Sigmoid colon (tissue), 7 donors: ENCODE data around the gene ATG7. TPM values are rescaled to one million over a fixed set of nuclear protein-coding genes. Genes with fewer than 3 reads are reported as not detected.

Experiments used
- DNase-seq: peaks from one replicate; pipeline ENCODE4 v3.0.0-alpha.2; 2019
- H3K27ac ChIP-seq, 4 donors: fragments of 200-600 bp; sonication (generic); one replicate each; pipeline ENCODE4 v1.5.1; 2016 to 2019; ENCODE audit warnings: mild to moderate bottlenecking in 1 of 4
- H3K27me3 ChIP-seq, 3 donors: fragments of 200-600 bp; sonication (generic); one replicate each; pipeline ENCODE4 v1.5.1; 2019; ENCODE audit warnings: mild to moderate bottlenecking in 1 of 3
- H3K36me3 ChIP-seq, 4 donors: fragments of 200-600 bp; sonication (generic); one replicate each; pipeline ENCODE4 v1.5.1; 2016 to 2019
- H3K4me1 ChIP-seq, 4 donors: fragments of 200-600 bp; sonication (generic); one replicate each; pipeline ENCODE4 v1.5.1; 2017 to 2019
- H3K4me3 ChIP-seq, 4 donors: fragments of 200-600 bp; sonication (generic); one replicate each; pipeline ENCODE4 v1.5.1; 2017 to 2019; ENCODE audit warnings: mild to moderate bottlenecking in 2 of 4, moderate library complexity in 1 of 4
- H3K9me3 ChIP-seq, 4 donors: fragments of 200-600 bp in 3 of 4; sonication (generic) in 3 of 4; one replicate each; pipeline versions ENCODE4 v1.5.1 to v1.6.1; 2013 to 2019
- EP300 ChIP-seq, 4 donors: sonication (generic); formaldehyde crosslinking; IDR thresholded peaks; one replicate each; pipeline ENCODE4 v1.6.1; 2017; ENCODE audit warnings: antibody characterized with exemption in 4 of 4
- POLR2A ChIP-seq, 2 donors: fragments of 450-650 bp; IDR thresholded peaks; one replicate each; pipeline ENCODE4 v1.6.1; 2016; ENCODE audit warnings: antibody characterized with exemption in 2 of 2, mild to moderate bottlenecking in 2 of 2, moderate library complexity in 2 of 2
- POLR2AphosphoS5 ChIP-seq, 4 donors: sonication (generic); formaldehyde crosslinking; IDR thresholded peaks; one replicate each; pipeline ENCODE4 v1.6.1; 2017; ENCODE audit warnings: antibody characterized with exemption in 4 of 4
- WGBS, 2 donors: extraction: QIAGEN DNeasy Blood & Tissue Kit; methylation state at CpG; one replicate each; pipeline ENCODE4 v1.1.7; 2013; 5-methylcytosine and 5-hydroxymethylcytosine counted together
- intact Hi-C: fragments of 100-400 bp; cut with DNase I; formaldehyde crosslinking; loops from one replicate; pipeline ENCODE4 v1.15.1; 2023
- polyA plus RNA-seq, 3 donors: library from polyadenylated mRNA; stranded (reverse); fragments of 200-250 nt; gene quantifications; one replicate each; pipeline ENCODE4 v1.2.3, GENCODE V29; 2013
- total RNA-seq, 4 donors: library from RNA; depleted of rRNA; stranded (reverse); fragments of >200 nt; gene quantifications; one replicate each; pipeline ENCODE4 v1.1.0, GENCODE V29; 2016
- TF ChIP-seq, protein P1 (sequence below), 4 experiments: fragments of 450-650 bp in 3 of 4; fragments of 200-600 bp in 1 of 4; IDR thresholded peaks; one replicate each; pipeline ENCODE4 v1.5.1; 2016 to 2019; ENCODE audit warnings: antibody characterized with exemption in 4 of 4, mild to moderate bottlenecking in 3 of 4, moderate library complexity in 2 of 4
- donor health status: healthy with polysubstance abuse.
- donor health status: Bipolar disorder and iron deficiency.
- donor health status: healthy.

Gene ATG7
- total and polyA plus RNA-seq, 7 donors, result 12.5 to 62.9 (median 34.8) TPM

GRCh38 chr3:11351451-11351850, 79.3 kb downstream of the ATG7 start:
- intact Hi-C loops, result no loop called here
- TF ChIP-seq POLR2A (IDR thresholded peaks at IDR 0.05), result no peak
- TF ChIP-seq POLR2AphosphoS5 (IDR thresholded peaks at IDR 0.05), result no peak
- no peak for TF ChIP-seq EP300 (IDR thresholded peaks at IDR 0.05)
- TF ChIP-seq, protein P1, sequence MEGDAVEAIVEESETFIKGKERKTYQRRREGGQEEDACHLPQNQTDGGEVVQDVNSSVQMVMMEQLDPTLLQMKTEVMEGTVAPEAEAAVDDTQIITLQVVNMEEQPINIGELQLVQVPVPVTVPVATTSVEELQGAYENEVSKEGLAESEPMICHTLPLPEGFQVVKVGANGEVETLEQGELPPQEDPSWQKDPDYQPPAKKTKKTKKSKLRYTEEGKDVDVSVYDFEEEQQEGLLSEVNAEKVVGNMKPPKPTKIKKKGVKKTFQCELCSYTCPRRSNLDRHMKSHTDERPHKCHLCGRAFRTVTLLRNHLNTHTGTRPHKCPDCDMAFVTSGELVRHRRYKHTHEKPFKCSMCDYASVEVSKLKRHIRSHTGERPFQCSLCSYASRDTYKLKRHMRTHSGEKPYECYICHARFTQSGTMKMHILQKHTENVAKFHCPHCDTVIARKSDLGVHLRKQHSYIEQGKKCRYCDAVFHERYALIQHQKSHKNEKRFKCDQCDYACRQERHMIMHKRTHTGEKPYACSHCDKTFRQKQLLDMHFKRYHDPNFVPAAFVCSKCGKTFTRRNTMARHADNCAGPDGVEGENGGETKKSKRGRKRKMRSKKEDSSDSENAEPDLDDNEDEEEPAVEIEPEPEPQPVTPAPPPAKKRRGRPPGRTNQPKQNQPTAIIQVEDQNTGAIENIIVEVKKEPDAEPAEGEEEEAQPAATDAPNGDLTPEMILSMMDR (IDR thresholded peaks at IDR 0.05), result no peak

DNA sequence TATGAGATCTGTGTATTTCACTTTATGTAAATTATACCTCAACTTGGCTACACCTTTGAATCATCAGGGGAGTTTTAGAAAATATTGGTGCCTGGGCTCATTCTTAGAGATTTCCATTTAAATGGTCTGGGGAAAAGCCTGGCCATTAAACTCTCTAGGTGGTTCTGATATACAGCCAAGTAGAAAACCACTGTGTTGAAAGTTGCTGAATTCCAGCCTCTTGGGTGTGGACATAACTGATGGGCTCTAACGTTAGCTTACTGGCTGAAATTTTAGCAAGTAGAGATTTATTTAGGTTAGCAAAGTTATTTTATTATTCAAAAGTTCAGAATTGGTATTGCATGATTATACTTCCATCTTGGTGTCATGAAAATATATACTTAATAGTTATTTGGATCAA, 84.1 kb downstream of the ATG7 start:
- Histone ChIP-seq H3K4me1 (no peaks in the 10 kb centered on the region), H3K27me3 (no peaks in the 10 kb centered on the region), H3K27ac (no peak overlapping the region), H3K36me3 (peaks cover 0 to 49% (median 17%) of the 10 kb centered on the region in 4 donors), H3K4me3 (no peak overlapping the region), H3K9me3 (no peaks in the 10 kb centered on the region)
- WGBS, 2 donors, result 76 to 84% methylated on average over 1 of the region's 1 CpG
- TF ChIP-seq EP300 (IDR thresholded peaks at IDR 0.05), result no peak
- no peak for TF ChIP-seq POLR2A (IDR thresholded peaks at IDR 0.05)
- no peak for TF ChIP-seq POLR2AphosphoS5 (IDR thresholded peaks at IDR 0.05)
- TF ChIP-seq, protein P1 (IDR thresholded peaks at IDR 0.05), result no peak
- no peak for DNase-seq
- intact Hi-C loops, result no loop called here

More at GRCh38 chr3:11351451-11351850, 79.3 kb downstream of the ATG7 start:
- no peaks in the 10 kb centered on the region for H3K9me3 ChIP-seq
- peaks cover 0 to 43% (median 12%) of the 10 kb centered on the region in 4 donors for H3K36me3 ChIP-seq
- no peak for DNase-seq
- 87 to 92% methylated on average over 5 of the region's 5 CpGs for WGBS, 2 donors
- H3K4me1 ChIP-seq, result no peaks in the 10 kb centered on the region
- H3K27ac ChIP-seq, result no peak overlapping the region
- no peaks in the 10 kb centered on the region for H3K27me3 ChIP-seq
- no peak overlapping the region for H3K4me3 ChIP-seq

GRCh38 chr3:11362600-11362999, 90.4 kb downstream of the ATG7 start:
- no peak for DNase-seq
- TF ChIP-seq, protein P1 (IDR thresholded peaks at IDR 0.05), result no peak
- TF ChIP-seq EP300 (IDR thresholded peaks at IDR 0.05) (no peak), POLR2A (IDR thresholded peaks at IDR 0.05) (no peak), POLR2AphosphoS5 (IDR thresholded peaks at IDR 0.05) (no peak)
- Histone ChIP-seq H3K4me3 (no peak overlapping the region), H3K36me3 (peaks cover 4 to 84% (median 32%) of the 10 kb centered on the region in 4 donors), H3K27me3 (no peaks in the 10 kb centered on the region), H3K4me1 (peaks cover 0 to 9% (median 8%) of the 10 kb centered on the region in 4 donors), H3K27ac (no peak overlapping the region), H3K9me3 (no peaks in the 10 kb centered on the region)
- 78 to 87% methylated on average over 5 of the region's 5 CpGs for WGBS, 2 donors
- intact Hi-C loops, result no loop called here

DNA sequence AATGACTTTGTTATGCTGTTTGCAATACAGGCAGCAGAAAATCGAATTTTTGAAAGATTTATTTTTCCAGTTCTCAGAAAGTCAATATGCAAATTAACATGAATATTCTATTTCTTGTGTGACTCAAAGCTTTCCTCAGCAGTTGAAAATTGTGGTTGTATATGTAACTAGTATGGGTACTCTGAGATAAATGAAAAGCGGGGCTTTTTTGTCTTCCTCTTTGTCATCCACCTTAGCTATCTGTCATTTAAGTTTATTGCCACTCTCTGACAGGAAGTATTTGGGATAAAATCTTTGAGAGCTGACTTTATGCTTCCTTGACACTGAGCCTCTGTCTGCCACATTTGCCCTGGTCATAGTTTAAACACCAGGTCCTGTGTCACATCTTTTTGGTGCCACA, 91.5 kb downstream of the ATG7 start:
- DNase-seq, result no peak
- Histone ChIP-seq H3K4me1 (peaks cover 0 to 11% (median 9%) of the 10 kb centered on the region in 4 donors), H3K9me3 (no peaks in the 10 kb centered on the region), H3K4me3 (no peak overlapping the region), H3K27ac (no peak overlapping the region), H3K36me3 (peaks cover 4 to 82% (median 27%) of the 10 kb centered on the region in 4 donors), H3K27me3 (no peaks in the 10 kb centered on the region)
- 65 to 69% methylated on average over 2 of the region's 2 CpGs for WGBS, 2 donors
- TF ChIP-seq POLR2AphosphoS5 (IDR thresholded peaks at IDR 0.05) (no peak), EP300 (IDR thresholded peaks at IDR 0.05) (no peak), POLR2A (IDR thresholded peaks at IDR 0.05) (no peak)
- TF ChIP-seq, protein P1 (IDR thresholded peaks at IDR 0.05), result no peak
- intact Hi-C loops, result no loop called here

GRCh38 chr3:11364181-11364580, 92.0 kb downstream of the ATG7 start:
- Histone ChIP-seq H3K27ac (no peak overlapping the region), H3K36me3 (peaks cover 4 to 80% (median 23%) of the 10 kb centered on the region in 4 donors), H3K4me1 (peaks cover 0 to 11% (median 9%) of the 10 kb centered on the region in 4 donors), H3K4me3 (no peak overlapping the region), H3K27me3 (no peaks in the 10 kb centered on the region), H3K9me3 (no peaks in the 10 kb centered on the region)
- intact Hi-C loops, result no loop called here
- no peak for DNase-seq
- 86 to 92% methylated on average over 2 of the region's 2 CpGs for WGBS, 2 donors
- TF ChIP-seq EP300 (IDR thresholded peaks at IDR 0.05) (no peak), POLR2A (IDR thresholded peaks at IDR 0.05) (no peak), POLR2AphosphoS5 (IDR thresholded peaks at IDR 0.05) (no peak)
- TF ChIP-seq, protein P1 (IDR thresholded peaks at IDR 0.05), result no peak
